C4-2B (cell line): ENCODE results near the gene FGFR3.

Experiments
- ZFX ChIP-seq: fragments of 450-650 bp; IDR thresholded peaks from 2 replicates; pipeline ENCODE4 v1.6.1; 2017
- TF ChIP-seq, protein P1 (sequence below): fragments of 450-650 bp; conservative IDR thresholded peaks from 2 replicates; pipeline ENCODE4 v1.5.1; 2017; ENCODE audit warnings: mild to moderate bottlenecking

- TF ChIP-seq, protein P1, sequence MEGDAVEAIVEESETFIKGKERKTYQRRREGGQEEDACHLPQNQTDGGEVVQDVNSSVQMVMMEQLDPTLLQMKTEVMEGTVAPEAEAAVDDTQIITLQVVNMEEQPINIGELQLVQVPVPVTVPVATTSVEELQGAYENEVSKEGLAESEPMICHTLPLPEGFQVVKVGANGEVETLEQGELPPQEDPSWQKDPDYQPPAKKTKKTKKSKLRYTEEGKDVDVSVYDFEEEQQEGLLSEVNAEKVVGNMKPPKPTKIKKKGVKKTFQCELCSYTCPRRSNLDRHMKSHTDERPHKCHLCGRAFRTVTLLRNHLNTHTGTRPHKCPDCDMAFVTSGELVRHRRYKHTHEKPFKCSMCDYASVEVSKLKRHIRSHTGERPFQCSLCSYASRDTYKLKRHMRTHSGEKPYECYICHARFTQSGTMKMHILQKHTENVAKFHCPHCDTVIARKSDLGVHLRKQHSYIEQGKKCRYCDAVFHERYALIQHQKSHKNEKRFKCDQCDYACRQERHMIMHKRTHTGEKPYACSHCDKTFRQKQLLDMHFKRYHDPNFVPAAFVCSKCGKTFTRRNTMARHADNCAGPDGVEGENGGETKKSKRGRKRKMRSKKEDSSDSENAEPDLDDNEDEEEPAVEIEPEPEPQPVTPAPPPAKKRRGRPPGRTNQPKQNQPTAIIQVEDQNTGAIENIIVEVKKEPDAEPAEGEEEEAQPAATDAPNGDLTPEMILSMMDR: no peak
- TF ChIP-seq ZFX: no peak
Observed at GRCh38 chr4:1789552-1789951, 3.5 kb upstream of the FGFR3 start.
